Effector memory CD4-positive, alpha-beta T cell (primary cell): ENCODE results near the gene SS18L1.

Experiments used
- DNase-seq, 3 donors: peaks; one replicate each; pipeline ENCODE4 v3.0.0-alpha.2; 2020
- H3K27ac ChIP-seq: 2 replicates; pipeline ENCODE4 v1.7.0; 2013; ENCODE audit warnings: mild to moderate bottlenecking, low read length, moderate library complexity; ENCODE audit not compliant: insufficient read depth, poor library complexity, severe bottlenecking
- H3K27me3 ChIP-seq: replicated peaks from 2 replicates; pipeline ENCODE4 v1.7.0; 2013; ENCODE audit warnings: mild to moderate bottlenecking, low read length; ENCODE audit not compliant: insufficient read depth, control insufficient read depth, poor library complexity, severe bottlenecking
- H3K36me3 ChIP-seq: 2 replicates; pipeline ENCODE4 v1.7.0; 2013; ENCODE audit warnings: mild to moderate bottlenecking, low read length, moderate library complexity; ENCODE audit not compliant: control insufficient read depth, insufficient read depth
- H3K4me1 ChIP-seq: 2 replicates; pipeline ENCODE4 v1.7.0; 2013; ENCODE audit warnings: low read length, mild to moderate bottlenecking; ENCODE audit not compliant: control insufficient read depth, insufficient read depth, poor library complexity, severe bottlenecking
- H3K4me3 ChIP-seq: 2 replicates; pipeline ENCODE4 v1.7.0; 2013; ENCODE audit warnings: low read length, low read depth, mild to moderate bottlenecking; ENCODE audit not compliant: insufficient read depth, poor library complexity, severe bottlenecking
- H3K9me3 ChIP-seq: 2 replicates; pipeline ENCODE4 v1.7.0; 2013; ENCODE audit warnings: mild to moderate bottlenecking, low read length, moderate library complexity; ENCODE audit not compliant: control insufficient read depth

SS18L1 gene

DNA sequence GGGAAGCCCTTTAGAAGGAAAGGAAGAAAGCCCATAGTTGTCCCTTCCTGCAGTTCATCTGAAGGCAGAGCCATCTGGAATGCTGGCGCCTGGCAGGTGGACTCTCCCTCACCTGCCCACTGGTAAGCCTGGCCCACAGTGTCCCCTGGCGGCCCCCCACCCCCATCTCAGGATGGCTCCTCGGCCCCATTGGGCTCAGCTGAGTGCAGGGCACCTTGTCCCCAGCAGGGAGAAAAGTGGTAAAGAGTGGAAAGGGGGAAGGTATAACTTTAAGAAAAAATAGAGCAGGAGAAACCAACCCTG, 12.6 kb downstream of the SS18L1 start:
- Histone ChIP-seq H3K9me3 (no peaks in the 10 kb centered on the region), H3K36me3 (peaks cover 9% of the 10 kb centered on the region), H3K27ac (no peak overlapping the region), H3K27me3 (no peaks in the 10 kb centered on the region), H3K4me3 (no peak overlapping the region), H3K4me1 (peaks cover 7% of the 10 kb centered on the region)
- no peak for DNase-seq

- Histone ChIP-seq H3K27me3 (no peaks in the 10 kb centered on the region), H3K4me3 (no peak overlapping the region), H3K9me3 (no peaks in the 10 kb centered on the region), H3K27ac (no peak overlapping the region), H3K36me3 (peaks cover 14% of the 10 kb centered on the region), H3K4me1 (peaks cover 7% of the 10 kb centered on the region)
- DNase-seq: peak; percentile 44 to 58 (median 52)
These were observed 13.2 kb downstream of the SS18L1 start for GRCh38 chr20:62156592-62157386.

DNA sequence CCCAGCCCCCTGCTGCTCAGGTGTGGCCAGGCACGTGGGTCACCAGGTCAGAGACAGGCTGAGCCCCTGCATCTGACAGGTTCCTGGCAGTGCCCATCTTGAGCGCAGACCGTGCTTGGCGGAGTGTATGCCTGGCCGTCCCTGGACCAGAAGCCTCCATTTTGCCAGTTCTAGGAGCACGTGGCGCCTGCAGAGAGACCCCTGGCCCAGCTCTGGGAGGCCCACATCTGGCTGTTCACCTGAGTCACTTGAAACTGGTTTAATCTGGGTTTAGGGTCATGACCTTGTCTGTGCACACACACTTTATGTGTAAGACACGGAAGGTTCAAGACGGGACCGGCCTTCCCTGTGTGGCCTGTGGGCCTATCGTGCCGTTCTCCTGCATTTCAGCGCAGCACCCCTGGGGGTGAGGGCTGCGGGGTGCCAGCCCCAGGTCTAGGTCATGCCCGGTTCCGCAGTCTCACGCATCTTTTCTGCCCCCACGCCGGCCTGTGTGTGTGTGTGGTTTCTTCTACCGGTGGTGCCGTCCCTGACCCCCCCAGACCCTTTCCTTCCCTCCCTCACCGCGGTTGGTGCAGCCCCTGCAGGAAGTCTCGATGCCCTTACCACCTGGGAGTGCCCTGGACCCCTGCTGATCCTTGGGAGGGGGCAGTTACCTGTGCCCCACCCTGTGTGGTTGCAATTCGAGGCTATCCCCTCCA, 14.0 kb downstream of the SS18L1 start:
- peaks cover 7% of the 10 kb centered on the region for H3K4me1 ChIP-seq
- DNase-seq: no peak
- H3K27ac ChIP-seq: no peak overlapping the region
- H3K36me3 ChIP-seq: peaks cover 16% of the 10 kb centered on the region
- H3K4me3 ChIP-seq: no peak overlapping the region
- H3K27me3 ChIP-seq: no peaks in the 10 kb centered on the region
- H3K9me3 ChIP-seq: no peaks in the 10 kb centered on the region

DNA sequence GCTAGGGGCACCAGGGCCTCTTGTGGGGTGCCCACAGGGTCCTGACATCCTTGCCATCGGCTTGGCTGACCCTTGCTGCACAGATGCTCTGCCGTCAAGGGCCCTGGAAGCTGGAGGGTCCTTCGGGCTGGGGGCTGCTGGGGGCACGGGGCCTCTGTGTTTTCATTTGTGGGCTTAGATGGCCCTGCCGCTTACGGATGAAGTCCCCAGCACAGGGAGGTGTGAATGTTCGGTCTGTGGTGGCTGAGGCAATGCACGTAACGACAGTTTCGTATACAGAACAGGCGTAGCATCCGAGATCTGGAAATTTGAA, 14.5 kb downstream of the SS18L1 start:
- no peak for DNase-seq
- H3K27ac ChIP-seq: no peak overlapping the region
- no peaks in the 10 kb centered on the region for H3K9me3 ChIP-seq
- no peak overlapping the region for H3K4me3 ChIP-seq
- peaks cover 18% of the 10 kb centered on the region for H3K36me3 ChIP-seq
- H3K4me1 ChIP-seq: peaks cover 7% of the 10 kb centered on the region
- H3K27me3 ChIP-seq: no peaks in the 10 kb centered on the region

DNA sequence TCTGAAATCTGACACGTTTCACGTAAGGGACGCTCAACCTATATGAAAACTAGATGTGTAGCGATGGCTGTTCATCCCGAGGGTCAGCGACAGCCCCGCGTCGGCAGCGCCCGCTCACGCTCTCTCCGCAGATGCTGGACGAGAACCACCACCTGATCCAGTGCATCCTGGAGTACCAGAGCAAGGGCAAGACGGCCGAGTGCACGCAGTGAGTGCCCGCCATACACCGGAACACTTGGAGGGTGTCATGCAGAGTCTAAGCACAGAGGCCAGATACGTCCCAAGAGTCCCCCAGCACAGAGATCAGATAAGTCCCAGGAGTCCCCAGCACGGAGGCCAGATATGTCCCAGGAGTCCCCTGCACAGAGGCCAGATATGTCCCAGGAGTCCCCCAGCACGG, 15.0 kb downstream of the SS18L1 start:
- Histone ChIP-seq H3K4me1 (peaks cover 7% of the 10 kb centered on the region), H3K27ac (no peak overlapping the region), H3K9me3 (no peaks in the 10 kb centered on the region), H3K36me3 (peaks cover 18% of the 10 kb centered on the region), H3K4me3 (no peak overlapping the region), H3K27me3 (no peaks in the 10 kb centered on the region)
- DNase-seq: no peak

- peaks cover 7% of the 10 kb centered on the region for H3K4me1 ChIP-seq
- H3K27ac ChIP-seq: no peak overlapping the region
- no peaks in the 10 kb centered on the region for H3K27me3 ChIP-seq
- no peak for DNase-seq
- no peak overlapping the region for H3K4me3 ChIP-seq
- peaks cover 22% of the 10 kb centered on the region for H3K36me3 ChIP-seq
- H3K9me3 ChIP-seq: no peaks in the 10 kb centered on the region
These were observed 15.5 kb downstream of the SS18L1 start for GRCh38 chr20:62159052-62159451.

DNA sequence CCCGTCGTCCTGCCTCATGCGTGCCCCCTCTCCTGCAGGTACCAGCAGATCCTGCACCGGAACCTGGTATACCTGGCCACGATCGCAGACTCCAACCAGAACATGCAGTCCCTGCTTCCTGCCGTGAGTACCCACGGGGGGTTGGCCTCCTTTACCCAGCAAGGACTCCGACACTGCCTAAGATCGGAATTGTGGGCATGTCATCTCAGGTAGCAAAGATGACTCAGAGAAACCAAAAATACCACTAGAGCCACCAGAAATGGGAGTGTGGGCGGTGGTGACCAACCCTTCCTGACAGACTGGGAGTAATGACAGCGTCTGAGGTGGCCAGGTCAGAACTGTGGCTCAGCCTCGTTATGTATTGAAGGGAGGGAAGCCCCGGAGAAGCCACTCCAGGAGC, 16.3 kb downstream of the SS18L1 start:
- H3K4me3 ChIP-seq: no peak overlapping the region
- peaks cover 7% of the 10 kb centered on the region for H3K4me1 ChIP-seq
- DNase-seq: peak in 1 of 3 donors; percentile 19
- peaks cover 25% of the 10 kb centered on the region for H3K36me3 ChIP-seq
- no peak overlapping the region for H3K27ac ChIP-seq
- no peaks in the 10 kb centered on the region for H3K9me3 ChIP-seq
- no peaks in the 10 kb centered on the region for H3K27me3 ChIP-seq

GRCh38 chr20:62160253-62160652, 16.7 kb downstream of the SS18L1 start:
- no peak overlapping the region for H3K27ac ChIP-seq
- no peaks in the 10 kb centered on the region for H3K9me3 ChIP-seq
- DNase-seq: no peak
- peaks cover 27% of the 10 kb centered on the region for H3K36me3 ChIP-seq
- H3K4me3 ChIP-seq: no peak overlapping the region
- no peaks in the 10 kb centered on the region for H3K27me3 ChIP-seq
- peaks cover 7% of the 10 kb centered on the region for H3K4me1 ChIP-seq

GRCh38 chr20:62160876-62161275, 17.3 kb downstream of the SS18L1 start:
- Histone ChIP-seq H3K27me3 (no peaks in the 10 kb centered on the region), H3K36me3 (peaks cover 33% of the 10 kb centered on the region), H3K4me3 (no peak overlapping the region), H3K9me3 (no peaks in the 10 kb centered on the region), H3K27ac (no peak overlapping the region), H3K4me1 (peaks cover 7% of the 10 kb centered on the region)
- no peak for DNase-seq

- no peak overlapping the region for H3K27ac ChIP-seq
- peaks cover 7% of the 10 kb centered on the region for H3K4me1 ChIP-seq
- peaks cover 36% of the 10 kb centered on the region for H3K36me3 ChIP-seq
- no peaks in the 10 kb centered on the region for H3K9me3 ChIP-seq
- H3K27me3 ChIP-seq: no peaks in the 10 kb centered on the region
- no peak overlapping the region for H3K4me3 ChIP-seq
- no peak for DNase-seq
These were observed 17.8 kb downstream of the SS18L1 start for GRCh38 chr20:62161347-62161746.
